ENCODE measurements around the gene PLIN1.

The PLIN1 gene

DNA sequence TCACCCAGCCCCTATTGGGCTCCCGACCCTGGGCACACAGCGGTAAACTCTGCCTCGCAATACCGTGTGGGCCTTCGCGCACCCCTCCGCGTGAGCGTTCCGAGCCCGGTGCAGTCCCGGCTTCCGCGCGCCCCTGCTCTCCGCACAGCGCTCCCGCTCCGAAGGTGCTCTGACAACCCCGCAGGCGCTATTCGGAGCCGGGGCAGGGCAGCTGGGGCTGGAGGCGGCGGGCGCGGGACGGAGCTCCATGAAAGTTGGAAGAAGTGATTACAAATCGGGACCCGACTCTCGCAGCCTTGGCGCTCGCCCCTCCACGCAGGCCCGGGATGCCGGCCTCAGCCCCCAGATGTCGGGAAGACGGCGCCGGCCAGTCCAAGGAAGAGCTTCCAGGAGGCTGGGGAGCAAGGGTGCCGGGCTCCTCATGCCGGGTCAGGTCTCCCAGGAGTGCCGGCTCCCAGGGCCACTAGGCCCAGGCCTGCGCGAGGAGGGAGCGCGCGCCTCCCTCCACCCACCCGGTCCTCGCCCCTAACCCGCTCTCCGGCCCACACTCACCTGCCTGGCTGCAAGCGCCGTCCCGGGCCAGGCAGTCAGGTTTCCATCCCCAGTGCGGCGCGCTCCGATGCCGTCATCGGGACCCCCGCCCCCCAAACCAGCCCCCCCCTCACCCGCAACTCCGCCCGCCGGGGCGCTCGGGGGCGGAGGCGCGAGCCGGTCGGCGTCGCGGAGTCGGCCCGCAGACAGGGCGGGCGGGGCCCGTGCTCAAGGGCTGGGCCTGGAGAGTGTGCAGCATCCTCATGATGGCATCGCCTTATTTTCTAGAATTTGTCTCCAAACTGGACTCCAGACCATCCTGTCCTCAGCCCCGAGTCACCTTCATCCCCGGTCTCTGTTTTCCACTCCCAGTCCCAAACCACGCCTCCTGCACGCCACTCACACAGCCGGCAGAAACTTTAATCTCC is 24.0 kb downstream of the PLIN1 start, which contains the start of gene KIF7 (continued):
- TF ChIP-seq, protein P1, sequence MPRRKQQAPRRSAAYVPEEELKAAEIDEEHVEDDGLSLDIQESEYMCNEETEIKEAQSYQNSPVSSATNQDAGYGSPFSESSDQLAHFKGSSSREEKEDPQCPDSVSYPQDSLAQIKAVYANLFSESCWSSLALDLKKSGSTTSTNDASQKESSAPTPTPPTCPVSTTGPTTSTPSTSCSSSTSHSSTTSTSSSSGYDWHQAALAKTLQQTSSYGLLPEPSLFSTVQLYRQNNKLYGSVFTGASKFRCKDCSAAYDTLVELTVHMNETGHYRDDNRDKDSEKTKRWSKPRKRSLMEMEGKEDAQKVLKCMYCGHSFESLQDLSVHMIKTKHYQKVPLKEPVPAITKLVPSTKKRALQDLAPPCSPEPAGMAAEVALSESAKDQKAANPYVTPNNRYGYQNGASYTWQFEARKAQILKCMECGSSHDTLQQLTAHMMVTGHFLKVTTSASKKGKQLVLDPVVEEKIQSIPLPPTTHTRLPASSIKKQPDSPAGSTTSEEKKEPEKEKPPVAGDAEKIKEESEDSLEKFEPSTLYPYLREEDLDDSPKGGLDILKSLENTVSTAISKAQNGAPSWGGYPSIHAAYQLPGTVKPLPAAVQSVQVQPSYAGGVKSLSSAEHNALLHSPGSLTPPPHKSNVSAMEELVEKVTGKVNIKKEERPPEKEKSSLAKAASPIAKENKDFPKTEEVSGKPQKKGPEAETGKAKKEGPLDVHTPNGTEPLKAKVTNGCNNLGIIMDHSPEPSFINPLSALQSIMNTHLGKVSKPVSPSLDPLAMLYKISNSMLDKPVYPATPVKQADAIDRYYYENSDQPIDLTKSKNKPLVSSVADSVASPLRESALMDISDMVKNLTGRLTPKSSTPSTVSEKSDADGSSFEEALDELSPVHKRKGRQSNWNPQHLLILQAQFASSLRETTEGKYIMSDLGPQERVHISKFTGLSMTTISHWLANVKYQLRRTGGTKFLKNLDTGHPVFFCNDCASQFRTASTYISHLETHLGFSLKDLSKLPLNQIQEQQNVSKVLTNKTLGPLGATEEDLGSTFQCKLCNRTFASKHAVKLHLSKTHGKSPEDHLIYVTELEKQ (tag by site-specific recombination; IDR thresholded peaks at IDR 0.05; ENCODE audit: borderline replicate concordance), result peak; percentile 52; the same call in 1 of the 2 replicates

DNA sequence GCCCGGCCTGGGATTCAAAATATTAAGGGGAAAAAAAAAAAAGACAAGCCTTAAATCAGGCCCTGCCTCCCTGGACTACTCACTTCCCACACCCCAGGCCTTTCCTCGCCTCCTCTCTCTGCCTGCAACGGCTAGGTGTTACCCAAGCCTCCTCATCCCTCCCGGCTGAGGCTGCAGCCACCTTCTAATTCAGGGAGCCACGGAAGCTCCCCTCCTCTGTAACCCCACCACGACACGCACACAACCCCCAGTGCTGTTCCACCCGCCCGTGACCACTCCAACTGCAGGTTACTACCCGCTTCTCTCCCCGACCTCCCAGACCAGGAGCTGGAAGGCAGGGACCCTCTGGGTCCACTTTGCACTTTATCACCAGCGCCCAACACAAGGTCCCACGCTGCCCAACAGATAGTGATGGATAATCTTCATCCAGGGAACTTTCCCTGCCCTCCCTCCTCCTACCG is 24.8 kb downstream of the PLIN1 start:
- ChIA-PET CTCF (interaction anchor here (1.4 kb wide), 1 partner anchor 19 kb away, joined by 3 read pairs; no protein-coding TSS in a partner anchor), POLR2A (interaction anchor here (0.6 kb wide), 2 partner anchors 16 to 123 kb away, joined by 3 to 7 read pairs; no protein-coding TSS in a partner anchor)
- no peaks in the 10 kb centered on the region for H3K9me3 ChIP-seq (ENCODE audit: control insufficient read depth, insufficient read depth, low read depth, low read length)
- H3K36me3 ChIP-seq (ENCODE audit: control insufficient read depth in 2 of 2, insufficient read depth in 1 of 2, low read length in 2 of 2), result peaks cover 7 to 31% of the 10 kb centered on the region in 2 experiments; a peak in 2 of 3 replicates
- TF ChIP-seq ZNF830 (tag by site-specific recombination; IDR thresholded peaks at IDR 0.05; ENCODE audit: low read depth), result no peak
- TF ChIP-seq ZNF341 (tag by site-specific recombination; IDR thresholded peaks at IDR 0.05; ENCODE audit: low read depth), result peak; percentile 78
- TF ChIP-seq, protein P2, sequence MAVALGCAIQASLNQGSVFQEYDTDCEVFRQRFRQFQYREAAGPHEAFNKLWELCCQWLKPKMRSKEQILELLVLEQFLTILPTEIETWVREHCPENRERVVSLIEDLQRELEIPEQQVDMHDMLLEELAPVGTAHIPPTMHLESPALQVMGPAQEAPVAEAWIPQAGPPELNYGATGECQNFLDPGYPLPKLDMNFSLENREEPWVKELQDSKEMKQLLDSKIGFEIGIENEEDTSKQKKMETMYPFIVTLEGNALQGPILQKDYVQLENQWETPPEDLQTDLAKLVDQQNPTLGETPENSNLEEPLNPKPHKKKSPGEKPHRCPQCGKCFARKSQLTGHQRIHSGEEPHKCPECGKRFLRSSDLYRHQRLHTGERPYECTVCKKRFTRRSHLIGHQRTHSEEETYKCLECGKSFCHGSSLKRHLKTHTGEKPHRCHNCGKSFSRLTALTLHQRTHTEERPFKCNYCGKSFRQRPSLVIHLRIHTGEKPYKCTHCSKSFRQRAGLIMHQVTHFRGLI (tag by site-specific recombination; IDR thresholded peaks at IDR 0.05), result peak; percentile 70
- H3K4me3 ChIP-seq (ENCODE audit: low read depth, low read length), result peak overlapping the region; percentile 89
- H3K27ac ChIP-seq (ENCODE audit: extremely low read depth, low read depth, low read length), result peak overlapping the region; percentile 86; the same call in 1 of the 2 replicates
- peaks cover 8% of the 10 kb centered on the region; the same call in 1 of the 2 replicates for H3K4me1 ChIP-seq (ENCODE audit: control insufficient read depth, insufficient read depth, low read length)

DNA sequence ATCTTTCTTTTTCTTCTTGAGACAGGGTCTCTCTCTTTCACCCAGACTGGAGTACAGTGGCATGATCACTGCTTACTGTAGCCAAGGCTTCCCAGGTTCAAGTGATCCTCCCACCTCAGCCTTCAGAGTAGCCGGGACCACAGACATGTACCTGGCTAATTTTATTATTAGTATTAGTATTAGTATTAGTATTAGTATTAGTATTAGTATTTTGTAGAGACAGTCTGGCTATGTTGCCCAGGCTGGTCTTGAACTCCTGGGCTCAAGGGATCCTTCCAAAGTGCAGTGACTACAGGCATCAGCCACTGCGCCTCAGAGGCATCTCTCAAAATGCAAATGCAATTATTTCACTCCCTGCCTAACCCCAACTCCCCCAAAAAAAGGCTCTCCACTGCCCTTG is 25.6 kb downstream of the PLIN1 start:
- H3K36me3 ChIP-seq (ENCODE audit: control insufficient read depth in 2 of 2, insufficient read depth in 1 of 2, low read length in 2 of 2), result peaks cover 7 to 38% of the 10 kb centered on the region in 2 experiments; a peak in 2 of 3 replicates
- peaks cover 8% of the 10 kb centered on the region; the same call in 1 of the 2 replicates for H3K4me1 ChIP-seq (ENCODE audit: control insufficient read depth, insufficient read depth, low read length)
- no peak overlapping the region for H3K4me3 ChIP-seq (ENCODE audit: low read depth, low read length)
- ChIA-PET POLR2A (no interaction called here), CTCF (interaction anchor here (1.4 kb wide), 1 partner anchor 20 kb away, joined by 3 read pairs; no protein-coding TSS in a partner anchor)
- no peak overlapping the region for H3K27ac ChIP-seq (ENCODE audit: extremely low read depth, low read depth, low read length)
- no peaks in the 10 kb centered on the region for H3K9me3 ChIP-seq (ENCODE audit: control insufficient read depth, insufficient read depth, low read depth, low read length)
- TF ChIP-seq, protein P3, sequence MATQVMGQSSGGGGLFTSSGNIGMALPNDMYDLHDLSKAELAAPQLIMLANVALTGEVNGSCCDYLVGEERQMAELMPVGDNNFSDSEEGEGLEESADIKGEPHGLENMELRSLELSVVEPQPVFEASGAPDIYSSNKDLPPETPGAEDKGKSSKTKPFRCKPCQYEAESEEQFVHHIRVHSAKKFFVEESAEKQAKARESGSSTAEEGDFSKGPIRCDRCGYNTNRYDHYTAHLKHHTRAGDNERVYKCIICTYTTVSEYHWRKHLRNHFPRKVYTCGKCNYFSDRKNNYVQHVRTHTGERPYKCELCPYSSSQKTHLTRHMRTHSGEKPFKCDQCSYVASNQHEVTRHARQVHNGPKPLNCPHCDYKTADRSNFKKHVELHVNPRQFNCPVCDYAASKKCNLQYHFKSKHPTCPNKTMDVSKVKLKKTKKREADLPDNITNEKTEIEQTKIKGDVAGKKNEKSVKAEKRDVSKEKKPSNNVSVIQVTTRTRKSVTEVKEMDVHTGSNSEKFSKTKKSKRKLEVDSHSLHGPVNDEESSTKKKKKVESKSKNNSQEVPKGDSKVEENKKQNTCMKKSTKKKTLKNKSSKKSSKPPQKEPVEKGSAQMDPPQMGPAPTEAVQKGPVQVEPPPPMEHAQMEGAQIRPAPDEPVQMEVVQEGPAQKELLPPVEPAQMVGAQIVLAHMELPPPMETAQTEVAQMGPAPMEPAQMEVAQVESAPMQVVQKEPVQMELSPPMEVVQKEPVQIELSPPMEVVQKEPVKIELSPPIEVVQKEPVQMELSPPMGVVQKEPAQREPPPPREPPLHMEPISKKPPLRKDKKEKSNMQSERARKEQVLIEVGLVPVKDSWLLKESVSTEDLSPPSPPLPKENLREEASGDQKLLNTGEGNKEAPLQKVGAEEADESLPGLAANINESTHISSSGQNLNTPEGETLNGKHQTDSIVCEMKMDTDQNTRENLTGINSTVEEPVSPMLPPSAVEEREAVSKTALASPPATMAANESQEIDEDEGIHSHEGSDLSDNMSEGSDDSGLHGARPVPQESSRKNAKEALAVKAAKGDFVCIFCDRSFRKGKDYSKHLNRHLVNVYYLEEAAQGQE (tag by site-specific recombination; IDR thresholded peaks at IDR 0.05), result no peak
- TF ChIP-seq, protein P4, sequence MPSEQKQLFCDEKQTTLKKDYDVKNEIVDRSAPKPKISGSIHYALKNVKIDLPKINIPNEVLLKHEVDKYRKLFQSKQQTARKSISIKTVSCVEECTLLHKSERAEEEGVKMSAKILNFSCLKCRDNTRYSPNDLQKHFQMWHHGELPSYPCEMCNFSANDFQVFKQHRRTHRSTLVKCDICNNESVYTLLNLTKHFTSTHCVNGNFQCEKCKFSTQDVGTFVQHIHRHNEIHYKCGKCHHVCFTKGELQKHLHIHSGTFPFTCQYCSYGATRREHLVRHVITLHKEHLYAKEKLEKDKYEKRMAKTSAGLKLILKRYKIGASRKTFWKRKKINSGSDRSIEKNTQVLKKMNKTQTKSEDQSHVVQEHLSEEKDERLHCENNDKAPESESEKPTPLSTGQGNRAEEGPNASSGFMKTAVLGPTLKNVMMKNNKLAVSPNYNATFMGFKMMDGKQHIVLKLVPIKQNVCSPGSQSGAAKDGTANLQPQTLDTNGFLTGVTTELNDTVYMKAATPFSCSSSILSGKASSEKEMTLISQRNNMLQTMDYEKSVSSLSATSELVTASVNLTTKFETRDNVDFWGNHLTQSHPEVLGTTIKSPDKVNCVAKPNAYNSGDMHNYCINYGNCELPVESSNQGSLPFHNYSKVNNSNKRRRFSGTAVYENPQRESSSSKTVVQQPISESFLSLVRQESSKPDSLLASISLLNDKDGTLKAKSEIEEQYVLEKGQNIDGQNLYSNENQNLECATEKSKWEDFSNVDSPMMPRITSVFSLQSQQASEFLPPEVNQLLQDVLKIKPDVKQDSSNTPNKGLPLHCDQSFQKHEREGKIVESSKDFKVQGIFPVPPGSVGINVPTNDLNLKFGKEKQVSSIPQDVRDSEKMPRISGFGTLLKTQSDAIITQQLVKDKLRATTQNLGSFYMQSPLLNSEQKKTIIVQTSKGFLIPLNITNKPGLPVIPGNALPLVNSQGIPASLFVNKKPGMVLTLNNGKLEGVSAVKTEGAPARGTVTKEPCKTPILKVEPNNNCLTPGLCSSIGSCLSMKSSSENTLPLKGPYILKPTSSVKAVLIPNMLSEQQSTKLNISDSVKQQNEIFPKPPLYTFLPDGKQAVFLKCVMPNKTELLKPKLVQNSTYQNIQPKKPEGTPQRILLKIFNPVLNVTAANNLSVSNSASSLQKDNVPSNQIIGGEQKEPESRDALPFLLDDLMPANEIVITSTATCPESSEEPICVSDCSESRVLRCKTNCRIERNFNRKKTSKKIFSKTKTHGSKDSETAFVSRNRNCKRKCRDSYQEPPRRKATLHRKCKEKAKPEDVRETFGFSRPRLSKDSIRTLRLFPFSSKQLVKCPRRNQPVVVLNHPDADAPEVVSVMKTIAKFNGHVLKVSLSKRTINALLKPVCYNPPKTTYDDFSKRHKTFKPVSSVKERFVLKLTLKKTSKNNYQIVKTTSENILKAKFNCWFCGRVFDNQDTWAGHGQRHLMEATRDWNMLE (tag by site-specific recombination; conservative IDR thresholded peaks at IDR 0.05; ENCODE audit: low read depth), result no peak
- TF ChIP-seq FEZF1 (tag by site-specific recombination; IDR thresholded peaks at IDR 0.05), result no peak
- no peak for TF ChIP-seq ZNF184 (tag by site-specific recombination; IDR thresholded peaks at IDR 0.05)
- no peak for TF ChIP-seq ZNF174 (tag by site-specific recombination; IDR thresholded peaks at IDR 0.05)
- TF ChIP-seq ZNF426 (tag by site-specific recombination; IDR thresholded peaks at IDR 0.05), result no peak
- TF ChIP-seq GLIS1 (tag by site-specific recombination; IDR thresholded peaks at IDR 0.05), result no peak
- no peak for TF ChIP-seq GLI2 (tag by site-specific recombination; IDR thresholded peaks at IDR 0.05; ENCODE audit: borderline replicate concordance, low read depth)
- TF ChIP-seq KLF1 (tag by site-specific recombination; IDR thresholded peaks at IDR 0.05), result no peak
- no peak for TF ChIP-seq OSR2 (tag by site-specific recombination; IDR thresholded peaks at IDR 0.05)
